Upper lobe of left lung (tissue), 6 donors: ENCODE data around the gene ANKRD18B. TPM values are rescaled to one million over a fixed set of nuclear protein-coding genes. Genes with fewer than 3 reads are reported as not detected.
A peak's percentile ranks its signal among the peaks of the same experiment; 100 is the strongest.
"Not testable (repeated sequence)": the region's sequence is repeated elsewhere in the genome, so short reads cannot be mapped to it uniquely, and the experiment has no call there.

Experiments used
- ATAC-seq, 2 donors: fragments of 200-7000 bp; cut with Tn5 transposase; one replicate each; pipeline ENCODE4 v1.9.1; 2022; ENCODE audit warnings: mild to moderate bottlenecking in 2 of 2, moderate library complexity in 2 of 2; ENCODE audit not compliant: low FRiP score in 2 of 2
- DNase-seq, 2 donors: peaks; one replicate each; pipeline ENCODE4 v3.0.0-alpha.2; 2019 to 2020
- H3K27ac ChIP-seq, 4 donors: fragments of 200-600 bp; sonication (generic); one replicate each; pipeline ENCODE4 v1.5.1; 2016 to 2019
- H3K27me3 ChIP-seq, 4 donors: fragments of 200-600 bp; sonication (generic); one replicate each; pipeline ENCODE4 v1.5.1; 2017 to 2019
- H3K36me3 ChIP-seq, 4 donors: fragments of 200-600 bp; sonication (generic); one replicate each; pipeline ENCODE4 v1.5.1; 2016 to 2019
- H3K4me1 ChIP-seq, 4 donors: fragments of 200-600 bp; sonication (generic); one replicate each; pipeline ENCODE4 v1.5.1; 2018 to 2019
- H3K4me3 ChIP-seq, 4 donors: fragments of 200-600 bp; sonication (generic); one replicate each; pipeline ENCODE4 v1.5.1; 2017 to 2019; ENCODE audit warnings: mild to moderate bottlenecking in 2 of 4, moderate library complexity in 1 of 4
- H3K9me3 ChIP-seq, 4 donors: fragments of 200-600 bp; sonication (generic); one replicate each; pipeline ENCODE4 v1.5.1; 2018 to 2019
- EP300 ChIP-seq, 4 donors: sonication (generic); formaldehyde crosslinking; IDR thresholded peaks; one replicate each; pipeline ENCODE4 v1.5.1; 2017; ENCODE audit warnings: antibody characterized with exemption in 4 of 4, control low read depth in 2 of 4
- POLR2A ChIP-seq, 4 donors: fragments of 450-650 bp; IDR thresholded peaks; one replicate each; pipeline ENCODE4 v1.5.1; 2016 to 2017; ENCODE audit warnings: antibody characterized with exemption in 4 of 4, mild to moderate bottlenecking in 2 of 4
- POLR2AphosphoS5 ChIP-seq, 2 donors: sonication (generic); formaldehyde crosslinking; IDR thresholded peaks; one replicate each; pipeline ENCODE4 v1.5.1; 2017; ENCODE audit warnings: antibody characterized with exemption in 2 of 2
- WGBS, 2 donors: methylation state at CpG; one replicate each; pipeline ENCODE4 v1.1.5; 2017 to 2018; 5-methylcytosine and 5-hydroxymethylcytosine counted together
- total RNA-seq, 6 donors: library from RNA; depleted of rRNA in 4 of 6; stranded (reverse); fragments of >200 nt in 4 of 6; gene quantifications; one replicate each; pipeline versions ENCODE4 v1.1.0 to v1.2.1, GENCODE V29; 2016 to 2021
- TF ChIP-seq, protein P1 (sequence below), 6 experiments: fragments of 450-650 bp in 4 of 6; fragments of 200-600 bp in 2 of 6; sonication (generic) in 2 of 6; IDR thresholded peaks; one replicate each; pipeline ENCODE4 v1.5.1; 2016 to 2019; ENCODE audit warnings: antibody characterized with exemption in 6 of 6
- donor health status: DM: no; HTN: no; CAD: no; lungs with moderate emphysema.
- donor health status: DM: no; HTN: yes; CAD: no; lungs with severe emphysema.

ANKRD18B gene
- total RNA-seq, 6 donors from 2014 or later = 1.1 to 2.0 TPM; not detected in 4

DNA sequence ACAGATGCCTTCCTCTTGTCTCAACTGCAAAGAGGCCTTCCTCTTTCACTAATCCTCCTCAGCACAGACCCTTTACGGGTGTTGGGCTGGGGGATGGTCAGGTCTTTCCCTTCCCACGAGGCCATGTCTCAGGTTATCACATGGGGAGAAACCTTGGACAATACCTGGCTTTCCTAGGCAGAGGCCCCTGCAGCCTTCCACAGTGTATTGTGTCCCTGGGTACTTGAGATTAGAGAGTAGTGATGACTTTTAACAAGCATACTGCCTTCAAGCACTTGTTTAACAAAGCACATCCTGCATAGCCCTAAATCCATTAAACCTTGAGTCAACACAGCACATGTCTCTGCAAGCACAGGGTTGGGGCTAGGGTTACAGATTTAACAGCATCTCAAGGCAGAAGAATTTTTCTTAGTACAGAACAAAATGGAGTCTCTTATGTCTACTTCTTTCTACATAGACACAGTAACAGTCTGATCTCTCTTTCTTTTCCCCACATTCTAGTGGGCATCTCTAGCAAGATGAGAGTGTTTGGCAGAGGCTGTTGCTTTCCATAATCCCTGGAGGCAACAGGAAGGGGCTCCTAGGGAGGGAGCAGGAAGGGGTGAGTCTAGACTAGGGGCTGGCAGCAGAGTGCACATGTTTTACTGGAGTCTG, 8.6 kb upstream of the ANKRD18B start:
- not testable (repeated sequence) for ATAC-seq, H3K36me3 ChIP-seq, DNase-seq, H3K4me1 ChIP-seq, H3K27ac ChIP-seq, H3K27me3 ChIP-seq, H3K9me3 ChIP-seq, H3K4me3 ChIP-seq
- 56 to 60% methylated on average over 1 to 2 of the region's 2 CpGs for WGBS, 2 donors

DNA sequence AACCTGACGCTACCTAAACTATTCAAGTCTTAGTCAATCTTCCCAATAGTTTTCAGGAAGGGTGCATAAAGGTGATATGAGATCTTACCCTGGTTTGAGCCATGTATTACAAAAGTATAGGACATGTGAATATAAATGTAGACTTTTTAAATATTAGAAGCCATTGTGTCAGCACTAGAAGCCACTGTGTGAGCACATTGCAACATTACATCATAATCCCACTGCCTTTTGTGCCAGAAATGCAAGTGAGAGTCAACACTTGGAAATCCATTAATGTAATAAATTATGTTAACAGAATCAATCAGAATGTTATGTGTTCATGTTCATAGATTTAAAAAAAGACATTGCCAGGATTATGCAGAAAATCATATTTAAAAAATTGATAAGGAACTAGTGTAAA, 7.7 kb upstream of the ANKRD18B start:
- not testable (repeated sequence) for H3K36me3 ChIP-seq, ATAC-seq, H3K27ac ChIP-seq, H3K9me3 ChIP-seq, H3K4me3 ChIP-seq, H3K27me3 ChIP-seq, DNase-seq, H3K4me1 ChIP-seq
- 88 to 100% methylated on average over 1 of the region's 1 CpG for WGBS, 2 donors

DNA sequence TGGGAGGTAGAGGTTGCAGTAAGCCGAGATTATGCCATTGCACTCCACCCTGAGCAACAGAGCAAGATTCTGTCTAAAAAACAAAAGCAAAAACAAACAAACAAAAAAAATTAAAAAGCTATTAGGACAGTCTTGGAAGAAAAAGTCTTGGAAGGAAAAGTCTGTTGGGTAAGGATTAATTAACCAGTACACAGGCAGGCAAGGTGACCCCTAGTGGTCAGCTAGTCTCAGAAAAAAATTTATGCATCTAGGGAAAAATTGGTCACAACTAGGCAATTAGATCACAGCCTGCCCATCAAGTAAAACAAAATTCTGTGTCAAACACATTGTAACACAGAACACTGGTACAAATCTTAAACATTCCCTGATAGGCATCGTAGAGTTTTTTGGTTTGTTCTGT, 6.7 kb upstream of the ANKRD18B start:
- WGBS, 2 donors = 77 to 85% methylated on average over 2 of the region's 2 CpGs
- Histone ChIP-seq H3K4me3 (no peak overlapping the region), H3K27ac (no peak overlapping the region), H3K9me3 (no peaks in the 10 kb centered on the region), H3K27me3 (no peaks in the 10 kb centered on the region), H3K36me3 (no peaks in the 10 kb centered on the region), H3K4me1 (no peaks in the 10 kb centered on the region)
- DNase-seq (no peak), ATAC-seq (peak; percentile 60 to 77)
- TF ChIP-seq EP300 (IDR thresholded peaks at IDR 0.05) (no peak), POLR2A (IDR thresholded peaks at IDR 0.05) (no peak), POLR2AphosphoS5 (IDR thresholded peaks at IDR 0.05) (no peak)
- TF ChIP-seq, protein P1, sequence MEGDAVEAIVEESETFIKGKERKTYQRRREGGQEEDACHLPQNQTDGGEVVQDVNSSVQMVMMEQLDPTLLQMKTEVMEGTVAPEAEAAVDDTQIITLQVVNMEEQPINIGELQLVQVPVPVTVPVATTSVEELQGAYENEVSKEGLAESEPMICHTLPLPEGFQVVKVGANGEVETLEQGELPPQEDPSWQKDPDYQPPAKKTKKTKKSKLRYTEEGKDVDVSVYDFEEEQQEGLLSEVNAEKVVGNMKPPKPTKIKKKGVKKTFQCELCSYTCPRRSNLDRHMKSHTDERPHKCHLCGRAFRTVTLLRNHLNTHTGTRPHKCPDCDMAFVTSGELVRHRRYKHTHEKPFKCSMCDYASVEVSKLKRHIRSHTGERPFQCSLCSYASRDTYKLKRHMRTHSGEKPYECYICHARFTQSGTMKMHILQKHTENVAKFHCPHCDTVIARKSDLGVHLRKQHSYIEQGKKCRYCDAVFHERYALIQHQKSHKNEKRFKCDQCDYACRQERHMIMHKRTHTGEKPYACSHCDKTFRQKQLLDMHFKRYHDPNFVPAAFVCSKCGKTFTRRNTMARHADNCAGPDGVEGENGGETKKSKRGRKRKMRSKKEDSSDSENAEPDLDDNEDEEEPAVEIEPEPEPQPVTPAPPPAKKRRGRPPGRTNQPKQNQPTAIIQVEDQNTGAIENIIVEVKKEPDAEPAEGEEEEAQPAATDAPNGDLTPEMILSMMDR (IDR thresholded peaks at IDR 0.05) = peak in 5 of 6 experiments; percentile 20 to 56 (median 42)

DNA sequence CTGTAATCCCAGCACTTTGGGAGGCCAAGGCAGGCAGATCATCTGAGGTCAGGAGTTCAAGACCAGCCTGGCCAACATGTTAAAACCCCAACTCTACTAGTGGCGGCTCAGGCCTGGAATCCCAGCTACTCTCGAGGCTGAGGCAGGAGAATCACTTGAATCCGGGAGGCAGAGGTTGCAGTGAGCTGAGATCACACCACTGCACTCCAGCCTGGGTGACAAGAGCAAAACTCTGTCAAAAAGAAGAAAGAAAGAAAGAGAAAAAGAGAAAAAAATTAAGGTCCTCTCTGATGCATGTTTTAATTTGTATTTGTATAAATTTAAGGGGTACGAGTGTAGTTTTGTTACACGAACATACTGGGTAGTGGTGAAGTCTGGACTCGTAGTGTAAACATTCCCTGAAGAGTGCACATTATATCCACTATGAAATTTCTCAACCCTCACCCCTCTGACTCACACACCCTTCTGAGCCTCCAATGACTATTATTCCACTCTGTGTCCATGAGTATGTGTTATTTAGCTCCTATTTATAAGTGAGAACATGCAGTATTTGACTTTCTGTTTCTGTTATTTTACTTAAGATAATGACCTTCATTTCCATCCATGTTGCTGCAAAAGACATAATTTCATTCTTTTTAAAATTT, 6.0 kb upstream of the ANKRD18B start:
- not testable (repeated sequence) for H3K4me1 ChIP-seq, DNase-seq, H3K4me3 ChIP-seq, H3K9me3 ChIP-seq, H3K36me3 ChIP-seq, H3K27ac ChIP-seq, H3K27me3 ChIP-seq
- ATAC-seq = peak in 1 of 2 donors; percentile 67
- 52 to 54% methylated on average over 6 of the region's 6 CpGs for WGBS, 2 donors

DNA sequence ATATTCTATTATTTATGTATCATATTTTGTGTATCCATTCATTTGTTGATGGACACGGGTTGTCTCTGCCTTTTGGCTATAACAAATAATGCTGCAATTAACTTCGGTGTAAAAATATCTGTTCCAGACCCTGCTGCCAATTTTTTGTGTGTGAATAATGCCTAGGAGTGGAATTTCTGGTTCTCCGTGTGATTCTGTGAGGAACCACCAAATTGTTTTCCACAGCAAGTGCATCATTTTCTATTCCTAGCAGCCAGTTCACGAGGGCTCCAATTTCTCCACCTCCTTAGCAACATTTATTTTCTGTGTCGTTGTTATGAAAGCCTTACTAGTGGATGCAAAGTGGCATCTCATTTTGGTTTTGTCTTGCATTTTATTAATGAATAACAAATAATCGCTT, 2.2 kb upstream of the ANKRD18B start:
- WGBS, 2 donors = 70 to 71% methylated on average over 6 of the region's 6 CpGs
- peaks cover 0 to 15% (median 0%) of the 10 kb centered on the region in 4 donors for H3K27me3 ChIP-seq
- not testable (repeated sequence) for DNase-seq, H3K36me3 ChIP-seq, H3K9me3 ChIP-seq, H3K27ac ChIP-seq, ATAC-seq, H3K4me3 ChIP-seq
- H3K4me1 ChIP-seq = peaks cover 0 to 18% (median 15%) of the 10 kb centered on the region in 4 donors

DNA sequence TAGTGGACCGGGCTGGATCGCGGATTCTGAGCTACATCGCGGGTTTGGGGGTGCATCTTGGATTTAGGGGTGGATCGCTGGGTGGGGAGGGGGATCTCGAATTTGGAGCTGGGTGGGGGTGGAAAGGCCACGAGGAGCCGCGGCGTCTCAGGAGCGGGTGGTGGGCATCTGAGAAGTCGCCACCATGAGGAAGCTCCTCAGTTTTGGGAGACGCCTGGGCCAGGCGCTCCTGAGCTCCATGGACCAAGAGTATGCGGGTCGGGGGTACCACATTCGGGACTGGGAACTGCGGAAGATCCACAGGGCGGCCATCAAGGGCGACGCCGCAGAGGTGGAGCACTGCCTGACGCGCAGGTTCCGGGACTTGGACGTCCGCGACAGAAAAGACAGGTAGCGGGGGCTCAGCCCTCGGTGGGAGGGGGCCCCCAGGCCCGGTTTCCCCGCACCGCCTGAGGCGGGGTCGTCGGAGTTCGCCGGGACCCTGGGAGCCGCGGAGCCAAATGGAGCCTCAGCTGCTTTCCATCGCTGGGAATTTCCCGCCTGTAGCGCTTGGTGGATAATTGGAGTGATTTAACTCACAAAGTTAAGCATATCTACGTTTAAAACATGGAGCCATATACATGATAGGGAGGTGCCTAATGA, 376 bp downstream of the ANKRD18B start:
- Histone ChIP-seq H3K27me3 (peaks cover 0 to 15% (median 0%) of the 10 kb centered on the region in 4 donors), H3K9me3 (no peaks in the 10 kb centered on the region), H3K27ac (no peak overlapping the region), H3K36me3 (no peaks in the 10 kb centered on the region), H3K4me3 (peak overlapping the region in 3 of 4 donors; percentile 37 to 46 (median 41)), H3K4me1 (peaks cover 0 to 18% (median 15%) of the 10 kb centered on the region in 4 donors)
- DNase-seq (peak in 1 of 2 donors; percentile 74), ATAC-seq (peak in 1 of 2 donors; percentile 28)
- TF ChIP-seq POLR2AphosphoS5 (IDR thresholded peaks at IDR 0.05) (no peak), POLR2A (IDR thresholded peaks at IDR 0.05) (no peak), EP300 (IDR thresholded peaks at IDR 0.05) (no peak)
- TF ChIP-seq, protein P1 (IDR thresholded peaks at IDR 0.05) = no peak
- 4 to 5% methylated on average over 24 to 35 of the region's 45 CpGs for WGBS, 2 donors

DNA sequence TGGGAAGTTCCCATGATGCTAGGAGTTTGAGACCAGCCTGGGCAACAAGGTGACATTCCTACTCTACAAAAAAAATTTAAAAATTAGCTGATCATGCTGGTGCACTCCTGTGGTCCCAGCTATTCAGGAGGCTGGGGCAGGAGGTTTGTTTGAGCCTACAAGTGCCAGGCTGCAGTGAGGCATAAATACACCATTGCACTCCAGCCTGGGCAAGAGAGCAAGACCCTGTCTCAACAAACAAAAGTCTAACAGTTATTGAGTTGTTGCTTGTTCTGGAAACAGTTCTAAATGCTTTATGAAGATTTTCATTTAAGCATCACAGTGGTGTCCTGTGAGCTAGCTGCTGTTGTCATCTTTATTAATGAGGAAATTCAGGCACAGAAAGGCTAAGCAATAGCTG, 4.0 kb downstream of the ANKRD18B start:
- H3K9me3 ChIP-seq, H3K27ac ChIP-seq, DNase-seq, ATAC-seq, H3K36me3 ChIP-seq, H3K4me3 ChIP-seq: not testable (repeated sequence)
- Histone ChIP-seq H3K27me3 (peaks cover 0 to 15% (median 0%) of the 10 kb centered on the region in 4 donors), H3K4me1 (peaks cover 0 to 18% (median 15%) of the 10 kb centered on the region in 4 donors)

DNA sequence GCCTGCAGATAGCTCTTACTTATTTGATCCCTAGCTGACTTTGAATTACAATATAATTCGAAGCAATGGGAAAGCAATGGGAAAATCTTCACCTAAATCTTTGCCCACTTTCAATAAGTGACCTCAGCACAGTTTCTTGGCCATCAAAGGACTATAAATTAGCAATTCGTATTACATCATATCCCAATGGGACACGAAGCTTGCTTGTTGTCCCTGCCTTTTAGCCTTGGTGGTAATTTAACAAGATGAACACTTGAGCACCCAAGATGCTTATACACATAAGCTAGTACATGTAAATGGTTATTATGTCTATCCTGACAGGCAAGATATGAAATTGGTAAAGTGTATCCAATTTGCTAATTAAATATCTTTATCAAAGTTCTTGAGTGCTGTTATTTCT, 9.9 kb downstream of the ANKRD18B start:
- not testable (repeated sequence) for ATAC-seq, DNase-seq, H3K4me3 ChIP-seq, H3K4me1 ChIP-seq, H3K27me3 ChIP-seq, H3K36me3 ChIP-seq, H3K9me3 ChIP-seq, H3K27ac ChIP-seq
- WGBS, 2 donors = 64 to 66% methylated on average over 3 of the region's 3 CpGs
